H9 (cell line): Measurements from ENCODE around the gene MAPK4. TPM values are rescaled to one million over a fixed set of nuclear protein-coding genes. Genes with fewer than 3 reads are reported as not detected.

Experiments used
- DNase-seq: peaks from one replicate; pipeline ENCODE4 v3.0.0-alpha.2; 2017
- H2AFZ ChIP-seq: one replicate; pipeline ENCODE4 v1.6.1; 2013; ENCODE audit warnings: mild to moderate bottlenecking, low read length, control low read depth, moderate library complexity
- H2AK5ac ChIP-seq: 2 replicates; pipeline ENCODE4 v1.6.1; 2013; ENCODE audit warnings: low read length, control low read depth, mixed read lengths; ENCODE audit not compliant: insufficient read length
- H2BK120ac ChIP-seq: one replicate; pipeline ENCODE4 v1.6.1; 2013; ENCODE audit warnings: low read depth, mild to moderate bottlenecking, low read length, control low read depth, inconsistent platforms; ENCODE audit not compliant: poor library complexity, severe bottlenecking
- H2BK12ac ChIP-seq: 2 replicates; pipeline ENCODE4 v1.6.1; 2013; ENCODE audit warnings: low read length, control low read depth, mixed read lengths, low read depth; ENCODE audit not compliant: insufficient read length
- H2BK15ac ChIP-seq: 2 replicates; pipeline ENCODE4 v1.6.1; 2013; ENCODE audit warnings: low read depth, low read length, control low read depth
- H2BK20ac ChIP-seq: one replicate; pipeline ENCODE4 v1.6.1; 2013; ENCODE audit warnings: low read depth, mild to moderate bottlenecking, low read length, control low read depth, inconsistent platforms; ENCODE audit not compliant: poor library complexity, severe bottlenecking
- H2BK5ac ChIP-seq: 2 replicates; pipeline ENCODE4 v1.6.1; 2013; ENCODE audit warnings: low read length, control low read depth, mixed read lengths; ENCODE audit not compliant: insufficient read length
- H3K14ac ChIP-seq: 2 replicates; pipeline ENCODE4 v1.6.1; 2013; ENCODE audit warnings: low read length, control low read depth; ENCODE audit not compliant: insufficient read depth
- H3K18ac ChIP-seq: 2 replicates; pipeline ENCODE4 v1.6.1; 2013; ENCODE audit warnings: low read depth, mild to moderate bottlenecking, mixed read lengths, low read length, control low read depth; ENCODE audit not compliant: insufficient read length
- H3K23ac ChIP-seq: 2 replicates; pipeline ENCODE4 v1.6.1; 2013; ENCODE audit warnings: low read length, control low read depth, mixed read lengths, low read depth; ENCODE audit not compliant: insufficient read length
- H3K23me2 ChIP-seq: 2 replicates; pipeline ENCODE4 v1.6.1; 2013; ENCODE audit warnings: low read depth, mild to moderate bottlenecking, mixed read lengths, low read length, control low read depth; ENCODE audit not compliant: insufficient read length, poor library complexity, severe bottlenecking
- H3K27ac ChIP-seq: 2 replicates; pipeline ENCODE4 v1.5.1; 2013; ENCODE audit warnings: low read length, control low read depth, mixed read lengths, low read depth; ENCODE audit not compliant: insufficient read length
- H3K27me3 ChIP-seq: 2 replicates; pipeline ENCODE4 v1.6.1; 2013; ENCODE audit warnings: low read length, control low read depth, inconsistent platforms; ENCODE audit not compliant: insufficient read depth
- H3K4ac ChIP-seq: 2 replicates; pipeline ENCODE4 v1.6.1; 2013; ENCODE audit warnings: low read depth, mild to moderate bottlenecking, control low read depth, inconsistent platforms, low read length, moderate library complexity
- H3K4me1 ChIP-seq: 2 replicates; pipeline ENCODE4 v1.6.1; 2013; ENCODE audit warnings: low read length, control low read depth, inconsistent platforms; ENCODE audit not compliant: insufficient read depth
- H3K4me2 ChIP-seq: 2 replicates; pipeline ENCODE4 v1.6.1; 2013; ENCODE audit warnings: low read length, control low read depth, mixed read lengths; ENCODE audit not compliant: insufficient read length, insufficient read depth
- H3K56ac ChIP-seq: 2 replicates; pipeline ENCODE4 v1.6.1; 2013; ENCODE audit warnings: low read depth, mild to moderate bottlenecking, mixed read lengths, low read length, control low read depth; ENCODE audit not compliant: insufficient read length
- H3K79me1 ChIP-seq: 2 replicates; pipeline ENCODE4 v1.6.1; 2013; ENCODE audit warnings: low read depth, mild to moderate bottlenecking, moderate library complexity, low read length, control low read depth, inconsistent platforms; ENCODE audit not compliant: insufficient read depth, poor library complexity, severe bottlenecking
- H3K79me2 ChIP-seq: 2 replicates; pipeline ENCODE4 v1.6.1; 2013; ENCODE audit warnings: low read length, control low read depth, inconsistent platforms; ENCODE audit not compliant: insufficient read depth
- H3K9ac ChIP-seq: 2 replicates; pipeline ENCODE4 v1.6.1; 2013; ENCODE audit warnings: low read length, control low read depth, mixed read lengths; ENCODE audit not compliant: insufficient read length; ENCODE audit errors: extremely low read depth
- H3K9me3 ChIP-seq: one replicate; pipeline ENCODE4 v1.6.1; 2013; ENCODE audit warnings: low read depth, low read length, inconsistent platforms; ENCODE audit not compliant: control insufficient read depth
- H3T11ph ChIP-seq: one replicate; pipeline ENCODE4 v1.6.1; 2013; ENCODE audit warnings: mild to moderate bottlenecking, low read length, control low read depth, inconsistent platforms
- H4K20me1 ChIP-seq: one replicate; pipeline ENCODE4 v1.6.1; 2013; ENCODE audit not compliant: control insufficient read depth, insufficient read length, insufficient read depth
- H4K5ac ChIP-seq: 2 replicates; pipeline ENCODE4 v1.6.1; 2013; ENCODE audit warnings: low read depth, mild to moderate bottlenecking, mixed read lengths, low read length, control low read depth; ENCODE audit not compliant: insufficient read length
- H4K8ac ChIP-seq: replicated peaks from 2 replicates; pipeline ENCODE4 v1.6.1; 2013; ENCODE audit warnings: low read length, control low read depth, mixed read lengths, low read depth; ENCODE audit not compliant: insufficient read length
- H4K91ac ChIP-seq: 2 replicates; pipeline ENCODE4 v1.6.1; 2013; ENCODE audit warnings: low read depth, mild to moderate bottlenecking, moderate library complexity, mixed read lengths, low read length, control low read depth; ENCODE audit not compliant: insufficient read length
- H3K27ac Mint-ChIP-seq, 3 experiments: 2 replicates in 2 of 3; 3 replicates in 1 of 3; pipeline ENCODE4 v1.8.0; 2020 to 2021; ENCODE audit warnings: mixed read lengths in 3 of 3, mild to moderate bottlenecking in 1 of 3, moderate library complexity in 1 of 3
- H3K27me3 Mint-ChIP-seq: 2 replicates; pipeline ENCODE4 v1.8.0; 2021; ENCODE audit warnings: low read depth, mild to moderate bottlenecking, moderate library complexity, mixed read lengths
- H3K36me3 Mint-ChIP-seq, 3 experiments: 2 replicates in 2 of 3; 3 replicates in 1 of 3; pipeline ENCODE4 v1.8.0; 2020 to 2021; ENCODE audit warnings: low read depth in 3 of 3, mixed read lengths in 3 of 3; ENCODE audit not compliant: insufficient read depth in 1 of 3
- H3K4me1 Mint-ChIP-seq, 2 experiments: 2 replicates each; pipeline ENCODE4 v1.8.0; 2020; ENCODE audit warnings: mixed read lengths in 2 of 2
- H3K4me3 Mint-ChIP-seq, 2 experiments: 2 replicates in 1 of 2; 3 replicates in 1 of 2; pipeline ENCODE4 v1.8.0; 2020 to 2021; ENCODE audit warnings: mild to moderate bottlenecking in 2 of 2, mixed read lengths in 2 of 2, moderate library complexity in 1 of 2
- H3K9me3 Mint-ChIP-seq, 2 experiments: 2 replicates in 1 of 2; 3 replicates in 1 of 2; pipeline ENCODE4 v1.8.0; 2020; ENCODE audit warnings: mild to moderate bottlenecking in 2 of 2, mixed read lengths in 2 of 2, moderate library complexity in 1 of 2
- total RNA-seq: library from RNA; stranded (reverse); gene quantifications from 2 replicates; pipeline ENCODE4 v1.2.1, GENCODE V29; 2021
- TF ChIP-seq, protein P1 (sequence below): fragments of 200-600 bp; sonication (generic); conservative IDR thresholded peaks from 3 replicates; pipeline ENCODE4 v1.8.0; 2021; ENCODE audit warnings: antibody characterized with exemption, mild to moderate bottlenecking

The MAPK4 gene
- total RNA-seq, 1 experiment from 2014 or later = 1.6 TPM

- H3K4ac ChIP-seq = no peak overlapping the region
- no peak overlapping the region for H2BK12ac ChIP-seq
- H3K27ac ChIP-seq = no peak overlapping the region
- Mint-ChIP-seq H3K27ac (no peak overlapping the region), H3K4me3 (no peak overlapping the region), H3K27me3 (peaks cover 3% of the 10 kb centered on the region), H3K9me3 (peaks cover 28 to 38% of the 10 kb centered on the region in 2 experiments), H3K4me1 (no peaks in the 10 kb centered on the region), H3K36me3 (peaks cover 4 to 21% (median 8%) of the 10 kb centered on the region in 3 experiments; a peak in 6 of 7 replicates)
- H3K18ac ChIP-seq = no peak overlapping the region
- no peaks in the 10 kb centered on the region for H4K20me1 ChIP-seq
- H4K8ac ChIP-seq = no peak overlapping the region
- H3K23me2 ChIP-seq = no peaks in the 10 kb centered on the region
- H3K79me2 ChIP-seq = no peaks in the 10 kb centered on the region
- H3K4me2 ChIP-seq = no peak overlapping the region
- no peak overlapping the region for H3K14ac ChIP-seq
- no peak overlapping the region for H3T11ph ChIP-seq
- no peak overlapping the region for H4K91ac ChIP-seq
- H4K5ac ChIP-seq = no peak overlapping the region
- H3K23ac ChIP-seq = no peak overlapping the region
- H2AK5ac ChIP-seq = no peak overlapping the region
- H2BK20ac ChIP-seq = no peak overlapping the region
- H3K9me3 ChIP-seq = no peaks in the 10 kb centered on the region
- no peak overlapping the region for H2BK5ac ChIP-seq
- no peaks in the 10 kb centered on the region for H3K4me1 ChIP-seq
- H2AFZ ChIP-seq = no peak overlapping the region
- no peaks in the 10 kb centered on the region for H3K27me3 ChIP-seq
- H3K79me1 ChIP-seq = no peaks in the 10 kb centered on the region
- no peak overlapping the region for H3K9ac ChIP-seq
- no peak overlapping the region for H2BK15ac ChIP-seq
- no peak overlapping the region for H2BK120ac ChIP-seq
- TF ChIP-seq, protein P1, sequence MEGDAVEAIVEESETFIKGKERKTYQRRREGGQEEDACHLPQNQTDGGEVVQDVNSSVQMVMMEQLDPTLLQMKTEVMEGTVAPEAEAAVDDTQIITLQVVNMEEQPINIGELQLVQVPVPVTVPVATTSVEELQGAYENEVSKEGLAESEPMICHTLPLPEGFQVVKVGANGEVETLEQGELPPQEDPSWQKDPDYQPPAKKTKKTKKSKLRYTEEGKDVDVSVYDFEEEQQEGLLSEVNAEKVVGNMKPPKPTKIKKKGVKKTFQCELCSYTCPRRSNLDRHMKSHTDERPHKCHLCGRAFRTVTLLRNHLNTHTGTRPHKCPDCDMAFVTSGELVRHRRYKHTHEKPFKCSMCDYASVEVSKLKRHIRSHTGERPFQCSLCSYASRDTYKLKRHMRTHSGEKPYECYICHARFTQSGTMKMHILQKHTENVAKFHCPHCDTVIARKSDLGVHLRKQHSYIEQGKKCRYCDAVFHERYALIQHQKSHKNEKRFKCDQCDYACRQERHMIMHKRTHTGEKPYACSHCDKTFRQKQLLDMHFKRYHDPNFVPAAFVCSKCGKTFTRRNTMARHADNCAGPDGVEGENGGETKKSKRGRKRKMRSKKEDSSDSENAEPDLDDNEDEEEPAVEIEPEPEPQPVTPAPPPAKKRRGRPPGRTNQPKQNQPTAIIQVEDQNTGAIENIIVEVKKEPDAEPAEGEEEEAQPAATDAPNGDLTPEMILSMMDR = no peak
- no peak overlapping the region for H3K56ac ChIP-seq
- DNase-seq = no peak
These were observed 209.6 kb downstream of the MAPK4 start for GRCh38 chr18:50769463-50769862.
